ENCODE data around the gene WDR72. TPM values are rescaled to one million over a fixed set of nuclear protein-coding genes. Genes with fewer than 3 reads are reported as not detected.

Gene WDR72
- total RNA-seq, 4 donors from 2014 or later = 1.0 to 8.1 (median 4.6) TPM

DNA sequence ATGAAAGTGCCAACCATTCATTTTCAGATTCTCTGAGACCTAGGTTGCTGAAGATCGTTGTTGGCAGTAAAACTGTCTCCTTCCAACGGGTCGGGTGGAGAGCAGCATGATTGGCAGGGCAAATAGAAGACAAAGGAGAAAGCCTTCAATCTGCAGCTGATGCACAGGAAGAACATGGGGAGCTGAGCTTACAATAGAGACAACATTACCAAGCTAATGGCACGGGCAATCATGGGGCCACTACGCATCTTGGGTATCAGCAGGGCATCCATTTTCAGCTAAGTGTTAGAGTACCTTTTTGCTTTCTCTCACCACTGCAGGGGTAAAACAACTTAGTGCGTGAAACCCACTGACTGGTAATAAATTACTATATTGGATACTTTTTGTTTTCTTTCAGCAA, 114.8 kb downstream of the WDR72 start:
- 62 to 69% methylated on average over 6 of the region's 6 CpGs for WGBS, 2 donors
- no peak for DNase-seq (ENCODE audit: low spot score in 2 of 2)
- intact Hi-C loops (cut with DNase I; ENCODE audit: low total_unique reads) = no loop called here
- H3K4me3 ChIP-seq (ENCODE audit: low read depth, poor library complexity, severe bottlenecking) = no peak overlapping the region
- TF ChIP-seq POLR2A (IDR thresholded peaks at IDR 0.05) = no peak
- no peak for TF ChIP-seq CTCF (IDR thresholded peaks at IDR 0.05)

GRCh38 chr15:53634517-53635106, 124.9 kb downstream of the WDR72 start:
- TF ChIP-seq CTCF (IDR thresholded peaks at IDR 0.05) = no peak
- TF ChIP-seq POLR2A (IDR thresholded peaks at IDR 0.05) = no peak
- intact Hi-C loops (cut with DNase I; ENCODE audit: low total_unique reads) = loop anchor here (10.0 kb wide), 1 partner anchor 60 kb away; no protein-coding TSS in a partner anchor
- no peak for DNase-seq (ENCODE audit: low spot score in 2 of 2)
- 86 to 91% methylated on average over 2 of the region's 2 CpGs for WGBS, 2 donors
- no peak overlapping the region for H3K4me3 ChIP-seq (ENCODE audit: low read depth, poor library complexity, severe bottlenecking)

DNA sequence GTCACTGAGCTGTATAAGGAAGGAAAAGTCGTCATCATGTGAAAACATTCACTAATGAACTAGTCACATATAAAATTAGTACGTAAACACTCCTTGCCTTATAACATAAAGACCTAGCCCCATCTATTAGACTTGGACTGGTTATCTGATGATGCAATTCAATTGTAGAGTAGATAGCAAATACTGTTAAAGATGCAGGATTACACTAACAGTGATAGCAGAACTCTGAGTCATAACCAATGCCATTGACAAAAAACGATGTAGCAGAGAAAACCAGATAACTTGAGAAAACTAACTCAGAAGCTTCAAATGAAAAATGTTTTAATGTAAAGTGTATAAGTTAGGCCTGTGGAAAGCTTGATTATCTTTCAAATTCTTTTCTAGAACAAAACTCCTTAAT, 132.2 kb downstream of the WDR72 start:
- WGBS, 2 donors = 65 to 83% methylated on average over 3 of the region's 3 CpGs
- no peak for TF ChIP-seq POLR2A (IDR thresholded peaks at IDR 0.05)
- TF ChIP-seq CTCF (IDR thresholded peaks at IDR 0.05) = no peak
- no peak for DNase-seq (ENCODE audit: low spot score in 2 of 2)
- intact Hi-C loops (cut with DNase I; ENCODE audit: low total_unique reads) = no loop called here
- no peak overlapping the region for H3K4me3 ChIP-seq (ENCODE audit: low read depth, poor library complexity, severe bottlenecking)

DNA sequence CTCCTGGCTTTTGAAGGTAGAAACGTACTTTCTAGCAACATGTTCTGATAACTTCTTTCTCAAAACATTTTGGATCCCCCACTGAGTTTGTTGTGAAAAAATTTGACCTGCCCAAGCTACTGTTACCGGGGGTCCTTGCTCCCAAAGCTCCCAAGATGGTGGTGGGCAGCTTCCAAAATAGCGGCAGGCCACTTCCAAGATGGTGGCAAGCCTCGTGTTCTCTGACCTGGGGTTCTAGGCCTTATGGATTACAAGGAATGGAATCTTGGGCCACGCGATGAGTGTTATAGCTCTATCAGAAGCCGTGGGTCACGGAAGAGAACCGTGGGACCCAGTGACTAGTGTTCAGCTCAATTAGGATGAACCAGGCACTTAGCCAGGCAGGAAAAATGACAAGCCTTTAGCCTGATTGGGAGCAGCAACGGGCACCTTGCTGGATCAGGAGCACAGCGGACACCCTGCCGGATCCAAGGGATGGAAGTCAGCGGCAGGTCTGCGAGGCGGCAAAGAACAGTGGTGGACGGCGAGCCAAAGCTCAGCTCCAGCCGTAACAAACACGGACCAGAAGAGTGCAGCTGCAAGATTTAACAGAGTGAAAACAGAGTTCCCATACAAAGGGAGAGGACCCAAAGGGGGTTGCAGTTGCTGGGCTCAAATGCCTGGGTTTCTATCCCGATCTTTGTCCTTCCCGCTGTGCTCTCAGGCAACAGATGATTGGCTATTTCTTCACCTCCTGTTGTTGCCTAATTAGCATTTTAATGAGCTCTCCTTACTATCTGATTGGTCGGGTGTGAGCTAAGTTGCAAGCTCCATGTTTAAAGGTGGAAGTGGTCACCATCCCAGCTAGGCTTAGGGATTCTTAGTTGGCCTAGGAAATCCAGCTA, 133.3 kb downstream of the WDR72 start:
- no peak for TF ChIP-seq CTCF (IDR thresholded peaks at IDR 0.05)
- TF ChIP-seq POLR2A (IDR thresholded peaks at IDR 0.05) = no peak

DNA sequence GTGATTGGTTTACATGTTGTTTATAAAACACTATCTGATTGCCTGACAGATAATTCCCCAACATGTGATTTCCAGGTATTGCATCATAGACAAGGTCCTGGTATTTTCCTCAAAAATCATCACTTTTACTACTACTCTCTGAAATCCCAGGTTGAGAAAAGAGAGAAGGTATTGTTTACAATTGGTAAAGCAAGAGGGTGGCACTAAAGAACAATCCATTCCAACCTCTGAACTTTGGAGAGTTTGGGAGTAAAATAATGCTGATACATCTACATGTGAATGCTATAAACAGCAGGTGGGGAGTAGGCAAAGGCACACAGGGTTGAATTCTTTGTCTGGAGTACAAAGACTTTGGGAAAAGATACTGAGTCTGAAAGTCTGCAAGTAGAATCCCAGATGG, 134.2 kb downstream of the WDR72 start:
- DNase-seq (ENCODE audit: low spot score in 2 of 2) = no peak
- intact Hi-C loops (cut with DNase I; ENCODE audit: low total_unique reads) = no loop called here
- no peak overlapping the region for H3K4me3 ChIP-seq (ENCODE audit: low read depth, poor library complexity, severe bottlenecking)
- TF ChIP-seq POLR2A (IDR thresholded peaks at IDR 0.05) (no peak), CTCF (IDR thresholded peaks at IDR 0.05) (no peak)

More for the DNA sequence above, 133.3 kb downstream of the WDR72 start:
- no peak for DNase-seq (ENCODE audit: low spot score in 2 of 2)
- no peak overlapping the region for H3K4me3 ChIP-seq (ENCODE audit: low read depth, poor library complexity, severe bottlenecking)
- 92 to 95% methylated on average over 22 of the region's 22 CpGs for WGBS, 2 donors
- intact Hi-C loops (cut with DNase I; ENCODE audit: low total_unique reads) = no loop called here

Data from lower leg skin (tissue), 4 donors.